Activated CD8-positive, alpha-beta memory T cell treated with anti-CD3 and anti-CD28 coated beads, Interleukin-2, amount 50 U/mL, for 4 hours (primary cell): ENCODE data around the gene CNTFR.

ENCODE experiments used
- DNase-seq: peaks from one replicate; pipeline ENCODE4 v3.0.0-alpha.2; 2020

The CNTFR gene

GRCh38 chr9:34521406-34522045, 68.0 kb downstream of the CNTFR start:
- DNase-seq = no peak

GRCh38 chr9:34520505-34521385, 68.8 kb downstream of the CNTFR start:
- no peak for DNase-seq

- no peak for DNase-seq
These were observed 69.4 kb downstream of the CNTFR start for GRCh38 chr9:34520096-34520495.

- DNase-seq = no peak
These were observed 70.1 kb downstream of the CNTFR start for GRCh38 chr9:34519321-34520020.

- DNase-seq = no peak
These were observed 70.6 kb downstream of the CNTFR start for GRCh38 chr9:34518896-34519295.

- no peak for DNase-seq
These were observed 71.4 kb downstream of the CNTFR start for GRCh38 chr9:34518110-34518616.

GRCh38 chr9:34517185-34517584, 72.3 kb downstream of the CNTFR start:
- DNase-seq = no peak

GRCh38 chr9:34515959-34516358, 73.6 kb downstream of the CNTFR start:
- DNase-seq = no peak

GRCh38 chr9:34514816-34515215, 74.7 kb downstream of the CNTFR start:
- DNase-seq = no peak

GRCh38 chr9:34514401-34514800, 75.1 kb downstream of the CNTFR start:
- no peak for DNase-seq

GRCh38 chr9:34513567-34514214, 75.8 kb downstream of the CNTFR start:
- DNase-seq = no peak

- DNase-seq = no peak
These were observed 77.1 kb downstream of the CNTFR start for GRCh38 chr9:34512131-34513078.

- no peak for DNase-seq
These were observed 78.7 kb downstream of the CNTFR start for GRCh38 chr9:34510497-34511468.

GRCh38 chr9:34508951-34509350, 80.6 kb downstream of the CNTFR start:
- DNase-seq = no peak

GRCh38 chr9:34508463-34508862, 81.1 kb downstream of the CNTFR start:
- DNase-seq = no peak

- DNase-seq = no peak
These were observed 81.6 kb downstream of the CNTFR start for GRCh38 chr9:34507966-34508365.

- no peak for DNase-seq
These were observed 82.0 kb downstream of the CNTFR start for GRCh38 chr9:34507556-34507955.

GRCh38 chr9:34506623-34507022, 82.9 kb downstream of the CNTFR start:
- DNase-seq = no peak

GRCh38 chr9:34505370-34506120, 84.0 kb downstream of the CNTFR start:
- DNase-seq = no peak

- no peak for DNase-seq
These were observed 86.1 kb downstream of the CNTFR start for GRCh38 chr9:34503406-34503805.
